Hair follicular keratinocyte (primary cell): Measurements from ENCODE around the gene FBXO7. TPM values are rescaled to one million over a fixed set of nuclear protein-coding genes. Genes with fewer than 3 reads are reported as not detected.

Experiments used
- total RNA-seq: library from RNA; depleted of rRNA; stranded (reverse); fragments of >200 nt; gene quantifications from 2 replicates; pipeline ENCODE4 v1.2.3, GENCODE V29; 2015

Gene FBXO7
- total RNA-seq, result 67.8 and 68.9 TPM in 2 replicates

DNA sequence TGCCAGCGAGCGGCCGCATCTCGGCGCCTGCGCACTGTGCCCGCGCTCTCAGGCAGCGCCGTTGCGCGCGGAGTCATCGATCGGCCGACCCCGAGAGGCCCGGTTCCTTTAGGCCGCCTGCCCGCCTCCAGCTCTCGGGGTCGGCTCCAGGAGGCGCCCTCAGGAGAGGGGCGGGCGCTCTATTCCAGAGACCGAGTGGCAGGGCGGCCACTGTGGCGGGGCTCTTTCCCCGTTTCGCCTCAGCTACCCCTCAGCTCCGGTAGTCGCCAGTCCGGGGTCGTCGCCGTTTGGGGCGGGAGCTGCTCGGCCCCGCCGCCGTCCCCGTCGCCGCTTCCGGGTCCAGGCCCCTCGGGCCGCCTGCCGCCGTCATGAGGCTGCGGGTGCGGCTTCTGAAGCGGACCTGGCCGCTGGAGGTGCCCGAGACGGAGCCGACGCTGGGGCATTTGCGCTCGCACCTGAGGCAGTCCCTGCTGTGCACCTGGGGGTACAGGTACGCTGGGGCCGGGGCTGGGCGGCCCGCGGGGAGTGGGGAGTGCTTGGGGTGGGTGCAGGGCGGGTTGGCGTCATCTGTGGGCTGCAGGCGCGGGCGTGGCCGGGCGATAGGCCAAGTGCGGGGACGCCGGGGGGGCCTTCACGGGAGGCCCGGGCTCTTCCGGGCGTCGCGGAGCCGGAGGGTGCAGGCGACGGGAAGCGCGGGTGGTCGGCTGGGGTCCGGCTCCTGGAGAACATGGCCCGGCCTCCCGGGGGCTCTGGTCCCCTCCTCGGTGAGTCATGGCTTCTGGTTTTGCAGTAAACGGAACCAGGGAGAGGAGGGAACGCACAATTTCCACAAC is at the start of gene FBXO7:
Gene FBXO7, plus strand, starts transcription at position 177 of the 833 bp plus-strand sequence. Its CDS starts 192 bp downstream, at position 369.

Other genes with a start within 250 kb of the FBXO7 start
- not detected in 2 replicates for gene SLC5A4, start 219.5 kb upstream of the FBXO7 start, total RNA-seq
- gene RFPL3, start 116.9 kb upstream of the FBXO7 start, total RNA-seq, result not detected in 2 replicates
- 86.5 and 103 TPM in 2 replicates for gene RTCB, start 62.6 kb upstream of the FBXO7 start, total RNA-seq
- 0.31 TPM in 1 of 2 replicates, not detected in the other for gene BPIFC, start 10.4 kb upstream of the FBXO7 start, total RNA-seq